GM12872 (cell line): ENCODE measurements around the gene EEF1AKMT1.

Experiments used
- CTCF ChIP-seq: IDR thresholded peaks from 3 replicates; pipeline ENCODE4 v1.5.1; 2011; ENCODE audit warnings: low read depth, mild to moderate bottlenecking, low read length, moderate library complexity; ENCODE audit not compliant: insufficient read depth

EEF1AKMT1 gene

GRCh38 chr13:20789665-20790064 lies 15.9 kb upstream of the EEF1AKMT1 start:
- TF ChIP-seq CTCF = no peak

- no peak for TF ChIP-seq CTCF
Measured at GRCh38 chr13:20788312-20788711, 14.6 kb upstream of the EEF1AKMT1 start.

GRCh38 chr13:20787180-20787579 lies 13.4 kb upstream of the EEF1AKMT1 start:
- TF ChIP-seq CTCF = no peak

- no peak for TF ChIP-seq CTCF
Measured at GRCh38 chr13:20782116-20782708, 8.5 kb upstream of the EEF1AKMT1 start.

GRCh38 chr13:20780317-20780716 lies 6.6 kb upstream of the EEF1AKMT1 start:
- TF ChIP-seq CTCF = no peak

- no peak for TF ChIP-seq CTCF
Measured at GRCh38 chr13:20779405-20779804, 5.6 kb upstream of the EEF1AKMT1 start.

GRCh38 chr13:20778311-20778710 lies 4.5 kb upstream of the EEF1AKMT1 start:
- no peak for TF ChIP-seq CTCF
